HG02642 (cell line): ENCODE results near the gene INO80D.
"Not testable (repeated sequence)": the region's sequence is repeated elsewhere in the genome, so short reads cannot be mapped to it uniquely, and the experiment has no call there.

Experiments used
- ATAC-seq: cut with Tn5 transposase; IDR thresholded peaks from one replicate; pipeline ENCODE4 v1.9.1; 2021; ENCODE audit warnings: mild to moderate bottlenecking; ENCODE audit not compliant: unreplicated experiment, poor library complexity

INO80D gene, protein sequence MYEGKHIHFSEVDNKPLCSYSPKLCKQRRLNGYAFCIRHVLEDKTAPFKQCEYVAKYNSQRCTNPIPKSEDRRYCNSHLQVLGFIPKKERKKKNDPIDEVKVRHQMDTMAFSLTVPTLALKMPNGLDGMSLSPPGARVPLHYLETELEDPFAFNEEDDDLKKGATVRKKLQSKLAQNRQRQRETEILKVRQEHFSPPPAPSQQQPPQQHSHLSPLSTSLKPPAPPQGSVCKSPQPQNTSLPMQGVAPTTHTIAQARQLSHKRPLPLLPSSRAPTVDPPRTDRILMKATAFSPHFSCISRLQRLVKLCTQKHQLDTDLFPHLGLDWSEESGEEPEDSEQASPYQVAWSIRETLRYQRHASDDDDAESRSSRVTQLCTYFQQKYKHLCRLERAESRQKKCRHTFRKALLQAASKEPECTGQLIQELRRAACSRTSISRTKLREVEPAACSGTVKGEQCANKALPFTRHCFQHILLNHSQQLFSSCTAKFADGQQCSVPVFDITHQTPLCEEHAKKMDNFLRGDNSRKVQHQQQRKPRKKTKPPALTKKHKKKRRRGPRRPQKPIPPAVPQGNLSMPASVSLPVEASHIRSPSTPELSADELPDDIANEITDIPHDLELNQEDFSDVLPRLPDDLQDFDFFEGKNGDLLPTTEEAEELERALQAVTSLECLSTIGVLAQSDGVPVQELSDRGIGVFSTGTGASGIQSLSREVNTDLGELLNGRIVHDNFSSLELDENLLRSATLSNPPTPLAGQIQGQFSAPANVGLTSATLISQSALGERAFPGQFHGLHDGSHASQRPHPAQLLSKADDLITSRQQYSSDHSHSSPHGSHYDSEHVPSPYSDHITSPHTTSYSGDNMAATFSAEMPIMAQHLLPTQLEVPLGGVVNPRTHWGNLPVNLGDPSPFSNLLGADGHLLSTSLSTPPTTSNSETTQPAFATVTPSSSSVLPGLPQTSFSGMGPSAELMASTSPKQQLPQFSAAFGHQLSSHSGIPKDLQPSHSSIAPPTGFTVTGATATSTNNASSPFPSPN

DNA sequence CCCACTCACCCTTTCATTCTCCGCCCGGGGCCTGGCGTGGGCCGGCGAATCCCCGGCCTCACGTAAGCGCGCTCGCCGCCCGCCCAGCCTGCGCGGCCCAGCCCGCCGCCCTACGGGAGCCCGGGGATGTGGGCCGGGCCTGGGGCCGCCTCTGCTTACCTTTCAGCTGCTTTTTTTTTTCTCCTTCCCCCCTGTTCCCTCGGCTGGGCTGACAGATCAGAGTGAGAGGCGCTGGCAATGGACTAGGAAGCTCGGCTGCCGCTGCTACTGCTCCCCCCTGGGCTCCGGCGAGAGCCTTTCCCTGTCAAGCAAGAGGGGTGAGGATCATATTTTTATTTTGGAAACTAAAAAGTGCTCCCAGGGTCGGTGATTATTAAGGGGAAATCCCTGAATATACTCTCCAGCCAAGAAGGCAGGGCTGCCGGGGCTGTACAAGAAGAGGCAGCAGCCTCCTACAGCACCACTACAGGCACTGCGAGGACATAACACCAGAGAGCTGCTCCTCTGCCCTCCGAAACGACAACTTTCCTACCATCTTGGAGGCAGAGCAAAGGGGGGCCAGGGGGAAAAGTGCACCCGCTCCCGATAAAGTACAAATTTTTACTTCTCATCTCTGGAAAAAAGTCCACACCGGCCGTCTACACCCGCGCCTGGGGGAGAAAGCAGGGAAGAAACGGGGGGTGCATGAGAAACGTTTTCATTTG is at the start of gene INO80D:
TSS of gene INO80D (minus strand) at position 433 of the 704 bp plus-strand sequence. CDS start 23,158 bp downstream, outside the sequence.
- ATAC-seq = peak; percentile 88

DNA sequence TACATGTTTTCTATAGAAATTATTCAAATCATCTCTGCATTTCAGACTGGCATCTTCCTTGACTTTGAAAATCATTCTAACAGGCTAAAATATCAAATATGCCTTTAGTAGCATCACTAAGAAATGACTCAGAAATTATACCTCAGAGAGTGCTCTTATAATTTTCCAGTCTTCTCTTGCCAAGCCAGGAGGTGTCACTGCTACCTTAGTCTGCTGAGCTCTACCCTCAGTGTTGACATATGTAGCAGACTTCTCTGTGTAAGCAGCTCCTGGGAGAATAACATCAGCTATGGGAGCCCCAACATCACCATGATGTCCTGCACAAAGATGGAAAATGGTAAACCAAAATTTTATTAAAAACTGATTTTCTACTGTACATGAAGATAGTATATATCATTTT is 41.7 kb upstream of the INO80D start:
- no peak for ATAC-seq

DNA sequence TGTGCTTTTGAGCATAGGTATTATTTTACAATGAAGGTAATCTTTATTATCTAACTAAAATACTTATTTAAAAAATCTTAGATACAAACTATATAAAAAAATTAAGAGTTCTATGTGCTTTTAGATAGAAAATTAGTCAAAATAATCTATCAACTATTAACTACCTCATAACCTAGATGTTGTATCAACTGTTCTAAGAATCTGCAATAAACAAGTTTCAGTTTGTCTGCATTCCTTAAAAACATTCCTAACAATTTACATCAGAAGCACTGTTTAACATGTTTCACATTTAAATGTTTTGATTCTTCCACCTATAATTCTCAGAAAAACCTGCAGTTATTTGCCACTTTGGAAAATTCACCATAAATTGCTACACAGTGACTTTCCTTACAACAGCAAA is 39.9 kb upstream of the INO80D start:
- ATAC-seq = no peak

DNA sequence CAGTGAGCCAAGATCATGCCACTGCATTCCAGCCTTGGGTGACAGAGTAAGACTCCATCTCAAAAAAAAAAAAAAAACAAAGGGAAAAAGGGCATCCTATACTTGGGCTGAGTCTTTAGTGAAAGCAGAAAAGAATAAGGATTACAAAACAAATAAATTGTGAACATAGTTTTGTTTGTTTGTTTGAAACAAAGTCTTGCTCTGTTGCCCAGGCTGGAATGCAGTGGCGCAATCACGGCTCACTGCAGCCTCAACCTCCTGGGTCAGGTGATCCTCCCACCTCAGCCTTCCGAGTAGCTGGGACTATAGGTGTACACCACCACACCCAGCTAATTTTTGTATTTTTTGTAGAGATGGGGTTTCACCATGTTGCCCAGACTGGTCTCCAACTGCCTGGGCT is 36.6 kb upstream of the INO80D start:
- not testable (repeated sequence) for ATAC-seq

DNA sequence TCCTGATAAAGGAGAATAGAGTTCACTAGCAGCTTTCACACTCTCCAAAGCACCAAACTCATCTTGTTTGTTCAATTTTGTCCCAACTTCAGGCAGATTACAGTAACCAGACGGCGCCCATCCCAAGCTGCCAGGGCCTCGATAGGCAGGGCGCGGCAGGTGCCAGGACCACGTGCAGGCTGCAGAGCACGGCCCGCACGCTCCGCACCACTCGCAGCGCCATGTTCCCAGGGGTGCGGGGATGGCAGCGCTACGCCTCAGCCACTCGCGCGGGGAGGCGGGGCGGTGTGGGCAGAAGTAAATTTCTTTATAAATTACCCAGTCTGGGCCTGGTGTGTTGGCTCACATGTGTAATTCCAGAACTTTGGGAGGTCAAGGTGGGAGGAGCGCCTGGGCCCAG is 30.3 kb upstream of the INO80D start:
- no peak for ATAC-seq

DNA sequence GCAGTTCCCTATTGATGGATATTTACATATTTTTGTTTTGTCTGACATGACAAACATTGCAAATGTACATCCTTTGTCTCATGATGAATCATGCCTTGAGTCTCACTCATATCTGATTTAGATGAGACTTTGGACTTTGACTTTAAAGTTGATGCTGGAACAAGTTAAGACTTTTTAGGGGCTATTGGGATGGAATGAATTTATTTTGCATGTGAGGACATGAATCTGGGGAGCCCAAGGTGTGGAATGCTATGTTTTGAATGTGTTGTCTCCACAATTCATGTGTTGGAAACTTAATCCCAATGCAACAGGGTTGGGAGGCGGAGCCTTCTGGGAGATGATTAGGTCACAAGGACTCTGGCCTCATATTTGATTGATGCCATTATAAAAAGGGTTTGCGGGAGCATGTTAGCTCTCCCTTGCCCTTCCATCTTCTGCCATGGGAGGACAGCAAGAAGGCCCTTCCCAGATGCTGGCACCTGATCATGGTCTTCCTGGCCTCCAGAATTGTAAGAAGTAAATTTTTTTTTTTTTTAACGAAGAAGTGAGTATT is 29.1 kb upstream of the INO80D start:
- ATAC-seq = no peak

DNA sequence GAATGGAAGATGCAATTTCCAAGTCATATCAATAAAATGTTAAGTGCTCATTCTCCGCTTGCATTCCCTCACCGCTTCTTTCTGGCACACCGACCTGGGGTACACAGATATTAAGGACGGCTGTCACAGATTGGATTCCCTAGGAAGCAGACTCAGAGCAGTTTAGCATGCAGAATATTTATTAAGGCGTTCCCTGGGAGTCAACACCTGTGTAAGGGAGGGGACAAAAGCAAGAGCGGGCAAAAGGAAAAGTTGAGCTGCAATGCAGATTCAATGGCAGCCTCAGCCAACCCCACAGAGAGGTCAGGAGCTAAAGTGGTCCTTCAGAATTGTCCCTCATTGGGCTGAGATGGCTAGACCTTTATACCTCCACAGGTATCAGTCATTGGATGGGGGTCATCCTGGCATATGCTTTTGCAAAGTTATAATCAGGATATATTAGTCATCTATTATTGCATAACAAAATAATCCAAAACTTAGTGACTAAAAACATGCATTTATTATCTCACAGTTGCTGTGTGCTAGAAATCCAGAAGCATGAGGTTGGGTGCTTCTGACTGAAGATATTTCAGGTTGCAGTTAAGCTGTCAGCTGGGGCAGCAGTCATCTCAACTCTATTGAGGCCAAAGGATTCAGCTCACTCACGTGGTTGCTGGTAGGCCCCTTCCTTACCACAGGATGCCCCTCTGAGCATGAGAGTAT is 27.0 kb upstream of the INO80D start:
- ATAC-seq = no peak

DNA sequence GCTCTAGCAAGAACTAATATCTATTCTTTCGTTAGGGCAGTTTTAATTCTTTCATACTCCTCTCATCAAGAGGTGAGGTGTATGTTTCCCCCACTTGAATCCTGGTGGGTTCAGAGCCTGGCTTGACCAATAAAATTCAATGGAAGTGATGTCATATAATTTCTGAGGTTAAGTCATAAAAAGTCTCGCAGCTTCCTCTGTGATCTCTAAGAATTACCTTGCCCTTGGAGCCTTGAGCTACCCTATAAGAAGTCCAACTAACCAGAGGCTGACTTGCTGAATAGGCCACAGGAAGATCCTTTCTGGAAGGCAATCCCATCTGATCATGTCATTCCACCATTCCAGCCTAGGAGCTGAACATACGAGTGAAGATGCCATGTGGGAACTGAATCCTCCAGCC is 26.1 kb upstream of the INO80D start:
- ATAC-seq = no peak

DNA sequence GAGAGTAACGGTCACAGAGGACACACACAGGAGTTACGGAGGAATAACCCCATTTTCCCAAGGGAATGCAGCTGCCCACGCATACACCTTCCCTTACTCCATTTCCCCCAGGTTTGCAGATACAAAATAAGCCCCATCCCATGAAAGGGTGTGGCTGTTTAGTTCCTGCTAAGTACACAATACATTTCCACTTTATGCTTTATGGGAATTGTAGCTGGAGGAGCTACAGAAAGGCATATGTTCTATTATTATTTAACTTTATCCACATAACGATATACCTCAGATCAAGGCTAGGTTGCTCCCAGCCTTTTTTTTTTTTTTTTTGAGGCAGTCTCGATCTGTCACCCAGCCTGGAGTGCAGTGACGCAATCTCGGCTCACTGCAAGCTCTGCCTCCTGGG is 22.7 kb upstream of the INO80D start:
- no peak for ATAC-seq

DNA sequence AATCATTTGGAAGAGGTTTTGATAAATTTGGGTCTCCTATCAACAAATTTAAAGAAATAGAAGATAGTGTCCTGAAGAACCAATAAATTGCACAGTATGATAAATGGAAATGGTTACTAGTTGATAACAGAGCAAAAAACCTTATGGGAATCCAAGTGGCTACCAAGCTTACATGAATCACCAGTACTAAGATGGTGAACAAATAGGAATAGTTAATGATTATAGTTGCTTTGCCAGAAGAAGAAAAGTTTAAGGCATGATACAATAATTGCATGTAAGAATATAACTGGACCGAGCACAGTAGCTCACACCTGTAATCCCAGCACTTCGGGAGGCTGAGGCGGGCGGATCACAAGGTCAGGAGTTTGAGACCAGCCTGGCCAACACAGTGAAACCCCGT is 19.6 kb upstream of the INO80D start:
- ATAC-seq = no peak

DNA sequence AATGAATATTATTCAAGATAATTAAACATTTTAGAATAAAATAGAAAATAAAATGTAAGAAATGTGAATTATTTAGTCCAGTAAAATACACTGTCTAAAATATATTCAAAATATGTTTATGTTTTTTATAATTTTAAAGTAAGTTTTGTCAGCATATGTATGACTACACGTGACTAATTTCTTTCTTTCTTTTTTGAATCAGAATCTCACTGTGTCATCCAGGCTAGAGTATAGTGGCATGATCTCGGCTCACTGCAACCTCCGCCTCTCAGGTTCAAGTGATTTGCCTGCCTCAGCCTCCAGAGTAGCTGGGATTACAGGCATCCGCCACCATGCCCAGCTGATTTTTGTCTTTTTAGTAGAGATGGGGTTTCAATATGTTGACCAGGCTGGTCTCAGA is 19.1 kb upstream of the INO80D start:
- no peak for ATAC-seq

DNA sequence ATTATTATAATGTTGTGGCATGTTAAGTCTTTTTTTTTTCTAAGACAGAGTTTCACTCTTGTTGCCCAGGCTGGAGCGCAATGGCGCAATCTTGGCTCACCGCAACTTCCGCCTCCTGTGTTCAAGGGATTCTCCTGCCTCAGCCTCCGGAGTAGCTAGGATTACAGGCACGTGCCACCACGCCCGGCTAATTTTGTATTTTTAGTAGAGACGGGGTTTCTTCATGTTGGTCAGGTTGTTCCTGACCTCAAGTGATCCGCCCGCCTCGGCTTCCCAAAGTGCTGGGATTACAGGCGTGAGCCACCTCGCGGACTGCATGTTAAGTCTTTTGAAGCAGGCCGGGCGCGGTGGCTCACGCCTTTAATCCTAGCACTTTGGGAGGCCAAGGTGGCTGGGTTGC is 12.9 kb upstream of the INO80D start:
- not testable (repeated sequence) for ATAC-seq

DNA sequence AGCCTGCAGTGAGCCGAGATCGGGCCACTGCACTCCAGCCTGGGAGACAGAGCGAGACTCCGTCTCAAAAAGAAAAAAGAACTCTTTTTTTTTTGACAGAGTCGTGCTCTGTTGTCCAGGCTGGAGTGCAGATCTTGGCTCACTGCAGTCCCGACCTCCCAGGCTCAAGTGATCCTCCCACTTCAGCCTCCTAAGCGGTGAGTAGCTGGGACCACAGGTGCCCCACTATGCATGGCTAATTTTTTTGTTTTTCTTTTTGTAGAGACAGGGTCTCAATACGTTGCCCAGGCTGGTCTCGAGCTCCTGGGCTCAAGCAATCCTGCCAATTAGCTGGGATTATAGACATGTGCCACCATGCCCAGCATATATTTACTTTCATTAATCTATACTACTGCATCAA is 12.5 kb upstream of the INO80D start:
- ATAC-seq = no peak

DNA sequence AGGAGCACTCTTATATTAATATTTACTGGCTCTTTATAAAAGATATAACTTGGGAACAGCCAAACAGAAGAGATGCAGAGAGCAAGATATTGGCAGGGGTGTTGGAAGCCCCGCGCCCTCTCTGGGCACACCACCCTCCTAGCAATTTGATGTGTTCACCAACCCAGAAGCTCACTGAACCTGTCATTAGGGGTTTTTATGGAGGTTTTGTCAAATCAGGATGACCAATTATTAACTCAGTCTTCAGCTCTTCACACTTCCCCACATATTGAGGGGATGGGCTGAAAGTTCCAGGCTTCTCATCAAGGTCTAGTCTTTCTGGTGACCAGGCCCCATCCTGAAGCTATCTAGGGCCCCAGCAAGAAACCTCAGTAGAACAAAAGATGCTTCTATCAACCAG is 10.9 kb upstream of the INO80D start:
- no peak for ATAC-seq

DNA sequence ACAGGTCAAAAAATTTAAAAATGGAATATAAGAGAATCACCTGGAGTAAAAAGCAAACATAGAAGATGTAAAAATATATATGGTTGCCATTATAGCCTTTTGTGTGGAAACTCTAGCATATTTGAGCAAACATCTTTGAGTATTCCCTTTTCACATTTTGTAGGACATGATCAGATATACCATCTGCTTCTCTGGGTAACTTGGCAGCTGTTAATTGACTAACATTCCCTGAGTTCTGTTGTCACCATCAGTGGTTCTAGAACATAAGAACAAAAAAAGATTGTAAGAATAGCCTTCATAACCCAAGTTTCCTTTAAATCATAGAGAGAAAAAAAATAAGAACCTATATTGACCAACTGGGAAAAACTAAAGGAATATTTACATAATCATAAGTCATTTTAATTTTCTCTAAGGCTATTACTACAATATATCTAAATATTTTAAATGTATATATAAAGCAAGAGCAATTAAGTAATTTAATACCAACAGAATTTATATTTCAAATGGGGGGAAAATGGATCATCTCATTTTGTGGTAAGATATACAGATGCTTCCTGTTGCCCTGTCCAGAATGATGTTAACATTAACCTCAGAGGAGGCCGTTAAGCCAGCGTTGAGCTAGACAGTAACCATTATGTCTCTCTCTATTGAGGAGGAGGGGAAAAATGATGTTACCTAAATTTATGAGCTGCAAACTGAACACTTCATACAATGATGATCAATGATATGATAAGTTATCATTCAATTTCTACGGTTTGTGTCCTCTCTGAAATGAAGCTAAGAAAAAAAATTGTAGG is 9.8 kb upstream of the INO80D start:
- no peak for ATAC-seq

DNA sequence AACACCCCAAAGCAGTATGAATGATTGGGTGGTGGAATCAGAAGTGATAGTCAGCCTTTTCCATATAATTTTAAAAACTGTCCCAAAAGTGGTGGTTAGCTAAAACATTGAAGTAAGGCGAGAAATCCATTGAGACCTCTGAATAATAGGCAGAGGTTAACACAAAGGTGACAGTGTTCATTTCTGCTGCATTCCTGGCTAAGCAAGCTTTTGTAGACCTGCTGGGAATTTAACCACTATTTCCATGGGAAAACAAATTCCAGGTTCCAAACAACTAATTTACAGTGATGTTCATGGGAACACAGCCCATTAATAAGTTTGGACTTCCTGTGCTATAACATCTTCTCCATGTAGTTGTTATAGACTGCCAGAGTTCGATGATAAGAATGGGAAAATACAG is 6.3 kb upstream of the INO80D start:
- no peak for ATAC-seq

DNA sequence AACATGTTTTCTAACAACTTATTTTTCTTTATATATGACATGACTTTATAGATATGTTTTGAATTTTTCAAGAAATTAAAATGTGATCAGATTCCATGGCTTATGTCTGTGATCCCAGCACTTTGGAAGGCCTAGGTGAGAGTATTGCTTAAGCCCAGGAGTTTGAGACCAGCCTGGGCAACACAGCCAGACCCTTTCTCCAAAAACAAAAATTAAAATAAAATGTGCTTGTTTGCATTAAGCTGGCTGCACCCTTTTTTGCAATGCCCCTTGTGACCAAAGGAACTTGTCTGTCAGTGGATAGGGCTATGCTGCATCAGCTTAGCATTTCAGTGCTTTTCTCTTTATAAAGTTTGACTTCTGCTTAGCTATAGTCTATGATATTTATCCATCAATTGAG is 2.3 kb upstream of the INO80D start:
- no peak for ATAC-seq

DNA sequence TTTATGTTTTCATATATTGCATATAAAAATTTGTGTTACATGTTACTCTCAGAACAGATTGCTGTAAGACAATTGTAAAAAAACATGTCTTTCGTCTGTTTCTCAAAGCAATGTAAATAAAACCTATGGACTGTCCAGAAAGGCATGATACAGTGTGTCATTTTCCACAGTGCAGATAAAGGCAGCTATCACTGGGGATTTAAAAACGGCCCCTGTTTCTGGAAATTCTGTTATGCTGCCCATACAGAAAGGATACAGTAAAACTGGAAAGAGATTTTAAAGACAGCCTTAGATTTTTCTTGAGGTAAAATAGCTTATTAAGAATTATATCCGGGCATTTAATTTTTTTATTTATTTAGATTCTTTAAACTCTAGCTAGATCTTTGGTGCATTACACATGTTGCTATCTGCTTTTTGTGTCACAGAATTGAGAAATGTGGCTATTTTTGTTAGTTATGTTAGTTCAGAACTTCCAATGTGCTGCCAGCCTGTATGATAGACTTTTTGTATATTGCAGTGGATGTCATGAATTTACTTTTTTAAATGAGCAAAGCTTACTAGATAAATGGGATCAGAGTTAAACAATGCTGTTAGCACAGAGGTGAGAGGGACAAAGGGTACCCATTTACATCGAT is 859 bp upstream of the INO80D start:
- no peak for ATAC-seq
